Neutrophil (primary cell): ENCODE data around the gene CCDC187.

Source experiments
- H3K27ac ChIP-seq: fragments of 200-600 bp; sonication (generic); 2 replicates; pipeline ENCODE4 v1.5.1; 2016; ENCODE audit warnings: mild to moderate bottlenecking, moderate library complexity
- H3K27me3 ChIP-seq: fragments of 200-600 bp; sonication (generic); 2 replicates; pipeline ENCODE4 v1.6.0; 2016; ENCODE audit warnings: mild to moderate bottlenecking
- H3K36me3 ChIP-seq: fragments of 200-600 bp; sonication (generic); 2 replicates; pipeline ENCODE4 v1.5.1; 2017
- H3K4me1 ChIP-seq, 2 experiments: fragments of 200-600 bp in 1 of 2; sonication (generic) in 1 of 2; 1 replicate in 1 of 2; 2 replicates in 1 of 2; pipeline versions ENCODE4 v1.5.1 to v1.6.1; 2013 to 2016; ENCODE audit warnings: low read depth in 1 of 2, low read length in 1 of 2, mild to moderate bottlenecking in 1 of 2, moderate library complexity in 1 of 2; ENCODE audit not compliant: control insufficient read depth in 1 of 2, insufficient read depth in 1 of 2
- H3K4me3 ChIP-seq, 2 experiments: fragments of 200-600 bp in 1 of 2; sonication (generic) in 1 of 2; 1 replicate in 1 of 2; 2 replicates in 1 of 2; pipeline ENCODE4 v1.5.1; 2013 to 2016; ENCODE audit warnings: low read depth in 1 of 2, low read length in 1 of 2, mild to moderate bottlenecking in 1 of 2, moderate library complexity in 1 of 2
- H3K9me3 ChIP-seq: fragments of 200-600 bp; sonication (generic); 2 replicates; pipeline ENCODE4 v1.5.1; 2016
- CTCF ChIP-seq: fragments of 200-600 bp; sonication (generic); IDR thresholded peaks from 2 replicates; pipeline ENCODE4 v1.5.1; 2016; ENCODE audit warnings: antibody characterized with exemption

Gene CCDC187

DNA sequence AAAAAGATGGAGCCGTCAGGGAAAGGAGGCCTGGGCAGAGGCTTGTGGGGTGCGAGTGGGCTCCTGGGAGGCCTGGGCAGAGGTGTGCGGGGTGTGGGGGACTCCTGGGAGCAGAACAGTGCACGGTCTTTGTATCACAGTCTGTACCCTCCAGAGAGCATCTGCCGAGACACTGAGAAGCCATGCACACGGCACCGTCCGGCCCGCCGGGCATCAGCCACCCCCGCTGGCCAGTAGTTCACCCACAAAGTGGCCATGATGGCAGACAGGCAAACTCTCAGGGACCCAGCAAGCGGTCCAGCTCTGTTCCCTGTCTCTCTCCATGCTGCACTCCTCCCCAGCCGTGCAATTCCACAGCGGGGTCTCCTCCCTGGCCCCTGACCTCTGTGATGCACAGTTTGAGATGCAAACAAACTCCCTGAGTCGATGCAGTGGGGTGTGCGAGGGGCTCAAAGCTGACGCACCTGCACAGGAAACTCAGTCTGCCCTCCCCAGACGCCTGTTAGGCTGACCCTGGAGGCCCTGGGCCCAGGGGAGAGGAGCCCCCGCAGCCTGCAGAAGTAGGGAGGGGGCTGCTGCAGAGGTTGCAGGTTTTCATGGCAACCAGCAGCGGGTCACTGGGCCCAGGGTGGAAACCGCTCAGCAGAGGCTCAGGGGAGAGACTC, 14.3 kb upstream of the CCDC187 start:
- Histone ChIP-seq H3K27ac (no peak overlapping the region), H3K36me3 (no peaks in the 10 kb centered on the region), H3K27me3 (peaks cover 8% of the 10 kb centered on the region), H3K4me1 (no peaks in the 10 kb centered on the region), H3K9me3 (no peaks in the 10 kb centered on the region), H3K4me3 (no peak overlapping the region)
- TF ChIP-seq CTCF = no peak

DNA sequence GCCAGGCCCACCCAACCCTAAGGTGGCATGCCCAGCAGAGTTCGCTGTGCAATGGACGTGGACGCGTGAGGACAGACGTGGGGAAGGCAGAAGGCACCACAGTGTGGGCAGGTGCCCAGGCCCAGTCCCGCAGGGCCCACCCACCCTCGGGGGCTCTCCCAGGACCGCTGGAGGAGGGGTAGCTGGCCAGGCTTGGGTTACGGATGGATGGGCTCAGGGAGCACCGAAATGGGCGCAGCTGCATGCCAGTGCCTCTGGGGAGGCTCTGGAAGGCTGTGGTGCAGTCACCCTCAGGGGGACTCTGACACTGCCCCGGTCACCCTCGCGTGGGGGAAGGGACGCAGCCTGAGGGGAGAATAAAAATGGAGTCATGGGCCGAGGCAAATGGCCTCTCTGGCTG, 13.8 kb upstream of the CCDC187 start:
- H3K4me1 ChIP-seq = no peaks in the 10 kb centered on the region
- TF ChIP-seq CTCF = no peak
- H3K4me3 ChIP-seq = no peak overlapping the region
- peaks cover 3% of the 10 kb centered on the region for H3K27me3 ChIP-seq
- H3K36me3 ChIP-seq = no peaks in the 10 kb centered on the region
- no peaks in the 10 kb centered on the region for H3K9me3 ChIP-seq
- no peak overlapping the region for H3K27ac ChIP-seq

DNA sequence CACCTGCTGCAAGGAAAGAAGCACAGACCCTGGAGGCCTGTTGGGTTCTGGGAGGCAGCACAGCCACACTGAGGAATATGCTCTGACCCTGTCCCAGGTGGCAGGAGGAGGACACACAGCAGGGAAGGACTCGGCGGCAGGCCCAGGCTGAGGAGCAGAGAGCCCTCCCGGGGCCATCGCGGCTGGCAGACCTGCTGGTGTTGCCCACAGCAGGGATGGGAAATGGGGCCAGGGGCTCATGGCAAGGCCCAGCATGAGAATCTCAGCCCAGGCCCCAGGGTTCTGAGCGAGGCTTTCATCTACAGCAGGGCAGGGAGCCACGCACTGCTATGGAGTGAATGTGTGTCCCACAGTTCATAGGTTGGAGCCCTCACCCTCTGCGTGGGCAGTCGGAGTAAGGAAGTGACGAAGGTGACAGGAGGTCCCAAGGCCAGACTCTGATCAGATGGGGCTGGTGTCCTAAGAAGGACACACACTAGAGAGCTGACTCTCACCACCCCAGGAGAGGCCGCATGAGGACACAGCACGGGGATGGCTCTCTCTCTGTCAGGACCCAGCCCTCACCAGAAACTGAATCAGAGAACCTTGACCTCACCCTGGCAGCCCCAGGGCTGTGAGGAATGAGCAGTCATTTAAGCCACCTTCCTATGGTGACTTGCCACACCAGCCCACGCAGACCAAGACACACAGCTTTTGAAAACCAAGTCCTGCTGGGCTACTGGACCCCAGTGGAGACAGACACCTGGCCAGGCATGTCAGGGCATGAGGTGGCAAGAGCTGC, 13.2 kb upstream of the CCDC187 start:
- H3K4me1 ChIP-seq = no peaks in the 10 kb centered on the region
- no peak for TF ChIP-seq CTCF
- H3K9me3 ChIP-seq = no peaks in the 10 kb centered on the region
- no peaks in the 10 kb centered on the region for H3K36me3 ChIP-seq
- H3K27ac ChIP-seq = no peak overlapping the region
- H3K4me3 ChIP-seq = no peak overlapping the region
- no peaks in the 10 kb centered on the region for H3K27me3 ChIP-seq

- H3K4me1 ChIP-seq = no peaks in the 10 kb centered on the region
- H3K27ac ChIP-seq = no peak overlapping the region
- no peaks in the 10 kb centered on the region for H3K36me3 ChIP-seq
- H3K4me3 ChIP-seq = no peak overlapping the region
- no peak for TF ChIP-seq CTCF
- peaks cover 4% of the 10 kb centered on the region for H3K27me3 ChIP-seq
- no peaks in the 10 kb centered on the region for H3K9me3 ChIP-seq
Measured at GRCh38 chr9:136316271-136316751, 12.4 kb upstream of the CCDC187 start.

GRCh38 chr9:136314944-136315343, 11.1 kb upstream of the CCDC187 start:
- no peak for TF ChIP-seq CTCF
- H3K36me3 ChIP-seq = no peaks in the 10 kb centered on the region
- no peak overlapping the region for H3K27ac ChIP-seq
- H3K4me1 ChIP-seq = no peaks in the 10 kb centered on the region
- no peaks in the 10 kb centered on the region for H3K9me3 ChIP-seq
- no peak overlapping the region for H3K4me3 ChIP-seq
- H3K27me3 ChIP-seq = peaks cover 18% of the 10 kb centered on the region
